ENCODE results near the gene SERP2. TPM values are rescaled to one million over a fixed set of nuclear protein-coding genes. Genes with fewer than 3 reads are reported as not detected.
A peak's percentile ranks its signal among the peaks of the same experiment; 100 is the strongest.

Gene SERP2
- total and polyA plus RNA-seq, 9 of the 15 experiments (the other 6 are each of a cell fraction or from before 2014, with no cell fraction given), result 0.13 TPM; not detected in 8

GRCh38 chr13:44386913-44387556, 13.4 kb downstream of the SERP2 start (continued):
- TF ChIP-seq ZMIZ1 (IDR thresholded peaks at IDR 0.05; ENCODE audit: low read depth in 2 of 2, low read length in 2 of 2), result peak in 1 of 2 experiments; percentile 80; a peak in 2 of 4 replicates
- no peak for TF ChIP-seq FUS (optimal IDR thresholded peaks at IDR 0.05; ENCODE audit: low read depth, low read length)
- peak; percentile 93 for TF ChIP-seq POLR2AphosphoS5 (IDR thresholded peaks at IDR 0.05; ENCODE audit: control insufficient read depth, insufficient read depth, low read depth, low read length)
- TF ChIP-seq POU5F1 (IDR thresholded peaks at IDR 0.05; ENCODE audit: borderline replicate concordance, low read depth, low read length, partially characterized antibody), result no peak
- no peak; the same call in 1 of the 2 replicates for TF ChIP-seq ELF4 (CRISPR knock-in tag; IDR thresholded peaks at IDR 0.05)
- TF ChIP-seq MLX (CRISPR knock-in tag; conservative IDR thresholded peaks at IDR 0.05), result no peak
- no peak for TF ChIP-seq THRA (IDR thresholded peaks at IDR 0.05)
- TF ChIP-seq SAFB2 (IDR thresholded peaks at IDR 0.05; ENCODE audit: borderline replicate concordance, low read depth, low read length, severe bottlenecking), result no peak
- TF ChIP-seq BHLHE40 (IDR thresholded peaks at IDR 0.05; ENCODE audit: low read length), result peak; percentile 35; the same call in 1 of the 2 replicates
- TF ChIP-seq CLOCK (CRISPR knock-in tag; IDR thresholded peaks at IDR 0.05; ENCODE audit: borderline replicate concordance), result no peak
- no peak for TF ChIP-seq ZFP30 (CRISPR knock-in tag; IDR thresholded peaks at IDR 0.05; ENCODE audit: borderline replicate concordance)
- TF ChIP-seq NCOA1 (IDR thresholded peaks at IDR 0.05; ENCODE audit: low read depth), result peak; percentile 51; the same call in 1 of the 2 replicates

Measured in K562 (cell line).